Fibroblast of skin of back (primary cell): ENCODE results near the gene TC2N.
"Not testable (repeated sequence)": the region's sequence is repeated elsewhere in the genome, so short reads cannot be mapped to it uniquely, and the experiment has no call there.

Experiments
- DNase-seq: peaks from one replicate; pipeline ENCODE4 v3.0.0-alpha.2; 2013

TC2N gene

GRCh38 chr14:91830777-91831176 lies 36.6 kb downstream of the TC2N start:
- DNase-seq: no peak

- DNase-seq: no peak
Observed at GRCh38 chr14:91829511-91829910, 37.8 kb downstream of the TC2N start.

GRCh38 chr14:91827746-91828145 lies 39.6 kb downstream of the TC2N start:
- DNase-seq: no peak

- DNase-seq: no peak
Observed at GRCh38 chr14:91817566-91818325, 49.6 kb downstream of the TC2N start.

GRCh38 chr14:91814317-91814716 lies 53.0 kb downstream of the TC2N start:
- DNase-seq: no peak

- no peak for DNase-seq
Observed at GRCh38 chr14:91810699-91811098, 56.6 kb downstream of the TC2N start.

- no peak for DNase-seq
Observed at GRCh38 chr14:91806716-91807115, 60.6 kb downstream of the TC2N start.

- not testable (repeated sequence) for DNase-seq
Observed at GRCh38 chr14:91806094-91806493, 61.2 kb downstream of the TC2N start.

GRCh38 chr14:91805659-91806058 lies 61.7 kb downstream of the TC2N start:
- no peak for DNase-seq

- DNase-seq: no peak
Observed at GRCh38 chr14:91801358-91801757, 66.0 kb downstream of the TC2N start.

- DNase-seq: peak; percentile 65
Observed at GRCh38 chr14:91796617-91797347, 70.6 kb downstream of the TC2N start.

- DNase-seq: no peak
Observed at GRCh38 chr14:91793704-91794103, 73.6 kb downstream of the TC2N start.

GRCh38 chr14:91786188-91786587 lies 81.1 kb downstream of the TC2N start:
- no peak for DNase-seq

GRCh38 chr14:91780452-91780851 lies 86.9 kb downstream of the TC2N start:
- DNase-seq: no peak

- DNase-seq: no peak
Observed at GRCh38 chr14:91778217-91778616, 89.1 kb downstream of the TC2N start.

GRCh38 chr14:91774140-91775096 lies 92.9 kb downstream of the TC2N start:
- DNase-seq: no peak

- no peak for DNase-seq
Observed at GRCh38 chr14:91770185-91770584, 97.2 kb downstream of the TC2N start.

- DNase-seq: no peak
Observed at GRCh38 chr14:91755570-91756295, 111.6 kb downstream of the TC2N start.

- no peak for DNase-seq
Observed at GRCh38 chr14:91754819-91755218, 112.5 kb downstream of the TC2N start.

GRCh38 chr14:91754185-91754584 lies 113.2 kb downstream of the TC2N start:
- DNase-seq: no peak

- DNase-seq: peak; percentile 8
Observed at GRCh38 chr14:91753501-91754128, 113.7 kb downstream of the TC2N start.

GRCh38 chr14:91752961-91753360 lies 114.4 kb downstream of the TC2N start:
- DNase-seq: no peak
